Esophagus muscularis mucosa (tissue), 4 donors: ENCODE results near the gene DCP1A. TPM values are rescaled to one million over a fixed set of nuclear protein-coding genes. Genes with fewer than 3 reads are reported as not detected.

Source experiments
- DNase-seq: peaks from one replicate; pipeline ENCODE4 v3.0.0-alpha.2; 2017; ENCODE audit errors: extremely low spot score
- H3K27ac ChIP-seq, 4 donors: fragments of 200-600 bp; sonication (generic); replicated peaks in 1 of 4; 1 replicate in 3 of 4; 2 replicates in 1 of 4; pipeline ENCODE4 v1.5.1; 2016 to 2019; ENCODE audit warnings: mild to moderate bottlenecking in 1 of 4
- H3K27me3 ChIP-seq, 4 donors: fragments of 200-600 bp; sonication (generic); one replicate each; pipeline versions ENCODE4 v1.5.1 to v1.6.0; 2016 to 2019
- H3K36me3 ChIP-seq, 4 donors: fragments of 200-600 bp; sonication (generic); one replicate each; pipeline ENCODE4 v1.5.1; 2016 to 2019
- H3K4me1 ChIP-seq, 4 donors: fragments of 200-600 bp; sonication (generic); one replicate each; pipeline ENCODE4 v1.5.1; 2016 to 2019
- H3K4me3 ChIP-seq, 4 donors: fragments of 200-600 bp; sonication (generic); 1 replicate in 2 of 4; 2 replicates in 2 of 4; pipeline ENCODE4 v1.5.1; 2016 to 2019; ENCODE audit warnings: mild to moderate bottlenecking in 4 of 4, moderate library complexity in 1 of 4
- H3K9me3 ChIP-seq, 4 donors: fragments of 200-600 bp; sonication (generic); 1 replicate in 3 of 4; 2 replicates in 1 of 4; pipeline ENCODE4 v1.5.1; 2016 to 2019
- EP300 ChIP-seq: sonication (generic); formaldehyde crosslinking; IDR thresholded peaks from one replicate; pipeline ENCODE4 v1.6.1; 2017; ENCODE audit warnings: antibody characterized with exemption
- POLR2A ChIP-seq: fragments of 450-650 bp; IDR thresholded peaks from one replicate; pipeline ENCODE4 v1.6.1; 2017; ENCODE audit warnings: antibody characterized with exemption, moderate library complexity, mild to moderate bottlenecking, low read depth
- POLR2AphosphoS5 ChIP-seq, 2 donors: sonication (generic); formaldehyde crosslinking; IDR thresholded peaks; one replicate each; pipeline ENCODE4 v1.6.1; 2017; ENCODE audit warnings: antibody characterized with exemption in 2 of 2
- WGBS: methylation state at CpG from one replicate; pipeline ENCODE4 v1.1.5; 2018; 5-methylcytosine and 5-hydroxymethylcytosine counted together
- intact Hi-C: fragments of 100-400 bp; cut with DNase I; formaldehyde crosslinking; loops from one replicate; pipeline ENCODE4 v1.15.1; 2023
- total RNA-seq, 4 donors: library from RNA; depleted of rRNA; stranded (reverse); fragments of >200 nt; gene quantifications; one replicate each; pipeline versions ENCODE4 v1.1.0 to v1.2.1, GENCODE V29; 2016
- TF ChIP-seq, protein P1 (sequence below), 3 experiments: fragments of 200-600 bp in 2 of 3; fragments of 450-650 bp in 1 of 3; sonication (generic) in 2 of 3; IDR thresholded peaks; one replicate each; pipeline ENCODE4 v1.5.1; 2017 to 2019; ENCODE audit warnings: antibody characterized with exemption in 3 of 3, mild to moderate bottlenecking in 2 of 3, moderate library complexity in 1 of 3

Gene DCP1A
- total RNA-seq, 4 donors from 2014 or later = 17.0 to 26.4 (median 20.5) TPM

DNA sequence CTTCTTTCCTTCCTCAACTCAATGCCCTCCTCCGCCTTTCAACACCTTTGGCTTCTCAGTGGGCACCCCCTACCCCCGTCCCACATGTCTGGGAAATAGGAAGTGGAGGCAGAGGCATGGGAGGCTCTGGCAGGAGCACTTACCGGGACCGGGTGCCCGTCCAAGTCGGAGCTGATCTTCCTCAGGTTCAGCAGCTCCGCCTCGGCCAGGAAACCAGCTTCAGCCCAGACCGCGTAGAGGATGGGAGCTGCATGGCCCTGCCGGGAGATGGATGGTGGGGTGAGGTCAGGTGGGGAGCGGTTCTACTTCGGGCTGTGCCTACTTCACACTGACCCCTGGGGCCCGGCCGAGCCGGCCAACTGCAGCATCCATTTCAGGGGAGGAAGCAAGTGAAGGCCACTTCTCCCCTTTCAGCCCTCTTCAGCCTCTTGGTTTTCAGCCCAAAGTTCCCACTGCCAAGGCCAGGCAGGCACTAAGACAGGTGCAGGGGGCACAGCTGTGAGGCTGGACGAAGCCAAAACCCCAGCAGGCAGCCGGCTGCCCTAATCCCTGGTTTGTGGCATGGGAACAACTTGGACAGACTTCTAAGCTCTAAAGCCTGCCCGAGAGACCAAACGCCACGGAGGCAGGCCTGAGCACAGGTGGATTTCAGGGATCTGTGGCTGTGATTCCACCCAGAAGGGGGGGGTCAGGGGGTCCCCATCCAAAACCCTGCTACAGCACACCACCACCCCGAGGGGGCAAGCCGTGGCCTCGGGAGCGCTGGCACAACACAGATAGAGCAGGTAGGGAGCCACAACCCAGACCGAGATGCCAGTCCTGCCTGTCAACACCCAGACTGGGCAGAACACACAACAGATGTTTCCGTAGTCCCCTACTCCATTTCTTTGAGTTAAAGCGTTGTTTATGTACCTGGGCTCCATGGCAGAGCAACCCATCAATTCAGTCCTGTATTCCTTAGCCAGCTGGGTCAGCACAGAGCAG, 106.1 kb downstream of the DCP1A start:
- no peak for TF ChIP-seq POLR2A
- TF ChIP-seq EP300 = no peak
- TF ChIP-seq, protein P1, sequence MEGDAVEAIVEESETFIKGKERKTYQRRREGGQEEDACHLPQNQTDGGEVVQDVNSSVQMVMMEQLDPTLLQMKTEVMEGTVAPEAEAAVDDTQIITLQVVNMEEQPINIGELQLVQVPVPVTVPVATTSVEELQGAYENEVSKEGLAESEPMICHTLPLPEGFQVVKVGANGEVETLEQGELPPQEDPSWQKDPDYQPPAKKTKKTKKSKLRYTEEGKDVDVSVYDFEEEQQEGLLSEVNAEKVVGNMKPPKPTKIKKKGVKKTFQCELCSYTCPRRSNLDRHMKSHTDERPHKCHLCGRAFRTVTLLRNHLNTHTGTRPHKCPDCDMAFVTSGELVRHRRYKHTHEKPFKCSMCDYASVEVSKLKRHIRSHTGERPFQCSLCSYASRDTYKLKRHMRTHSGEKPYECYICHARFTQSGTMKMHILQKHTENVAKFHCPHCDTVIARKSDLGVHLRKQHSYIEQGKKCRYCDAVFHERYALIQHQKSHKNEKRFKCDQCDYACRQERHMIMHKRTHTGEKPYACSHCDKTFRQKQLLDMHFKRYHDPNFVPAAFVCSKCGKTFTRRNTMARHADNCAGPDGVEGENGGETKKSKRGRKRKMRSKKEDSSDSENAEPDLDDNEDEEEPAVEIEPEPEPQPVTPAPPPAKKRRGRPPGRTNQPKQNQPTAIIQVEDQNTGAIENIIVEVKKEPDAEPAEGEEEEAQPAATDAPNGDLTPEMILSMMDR (IDR thresholded peaks at IDR 0.05) = no peak
- TF ChIP-seq POLR2AphosphoS5 (IDR thresholded peaks at IDR 0.05) = no peak
- DNase-seq = no peak
- Histone ChIP-seq H3K36me3 (peaks cover 43 to 61% (median 58%) of the 10 kb centered on the region in 4 donors), H3K27ac (peak overlapping the region in 3 of 4 donors; percentile 50 to 62 (median 57)), H3K9me3 (no peaks in the 10 kb centered on the region), H3K4me3 (no peak overlapping the region), H3K27me3 (no peaks in the 10 kb centered on the region), H3K4me1 (peaks cover 70 to 91% (median 82%) of the 10 kb centered on the region in 4 donors)
- WGBS = 90% methylated on average over 22 of the region's 28 CpGs
- intact Hi-C loops = no loop called here

DNA sequence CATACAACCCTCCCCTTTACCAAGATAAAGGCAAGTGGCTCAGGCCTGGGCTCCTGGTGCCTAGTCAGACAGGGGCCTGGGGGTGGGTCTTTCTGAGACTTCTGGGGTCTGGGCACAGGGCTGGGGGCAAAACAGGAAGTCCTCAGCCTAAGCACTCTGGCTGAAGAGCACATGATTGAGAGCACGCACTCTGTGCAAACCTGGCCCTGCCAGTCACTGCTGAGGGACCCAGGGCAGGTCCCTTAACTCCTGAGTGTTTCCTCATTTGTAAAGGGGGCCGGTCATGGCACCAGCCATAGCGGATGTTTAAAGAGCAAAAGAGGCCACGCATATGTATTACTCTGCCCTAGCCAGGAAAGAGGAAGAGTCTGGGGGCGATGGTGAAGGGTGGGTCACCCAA, 107.5 kb downstream of the DCP1A start:
- Histone ChIP-seq H3K4me1 (peaks cover 71 to 99% (median 85%) of the 10 kb centered on the region in 4 donors), H3K9me3 (no peaks in the 10 kb centered on the region), H3K27me3 (no peaks in the 10 kb centered on the region), H3K4me3 (no peak overlapping the region), H3K36me3 (peaks cover 49 to 76% (median 70%) of the 10 kb centered on the region in 4 donors), H3K27ac (peak overlapping the region; percentile 50 to 81 (median 61))
- intact Hi-C loops = no loop called here
- 80% methylated on average over 5 of the region's 5 CpGs for WGBS
- TF ChIP-seq EP300 = no peak
- TF ChIP-seq, protein P1 (IDR thresholded peaks at IDR 0.05) = no peak
- TF ChIP-seq POLR2A = no peak
- no peak for TF ChIP-seq POLR2AphosphoS5 (IDR thresholded peaks at IDR 0.05)
- no peak for DNase-seq

DNA sequence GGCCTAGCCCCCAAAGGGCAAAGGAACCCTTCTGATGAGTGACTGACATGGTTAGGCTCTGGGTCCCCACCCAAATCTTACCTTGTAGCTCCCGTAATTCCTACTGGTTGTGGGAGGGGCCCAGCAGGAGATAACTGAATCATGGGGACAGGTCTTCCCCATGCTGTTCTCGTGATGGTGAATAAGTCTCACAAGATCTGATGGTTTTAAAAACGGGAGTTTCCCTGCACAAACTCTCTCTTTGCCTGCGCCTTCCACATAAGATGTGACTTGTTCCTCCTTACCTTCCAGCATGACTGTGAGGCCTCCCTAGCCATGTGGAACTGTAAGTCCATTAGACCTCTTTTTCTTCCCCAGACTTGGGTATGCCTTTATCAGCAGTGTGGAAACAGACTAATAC, 108.5 kb downstream of the DCP1A start:
- H3K4me1 ChIP-seq = peaks cover 62 to 91% (median 76%) of the 10 kb centered on the region in 4 donors
- H3K4me3 ChIP-seq = no peak overlapping the region
- H3K27me3 ChIP-seq = no peaks in the 10 kb centered on the region
- intact Hi-C loops = no loop called here
- peak overlapping the region; percentile 50 to 81 (median 64) for H3K27ac ChIP-seq
- no peak for DNase-seq
- H3K36me3 ChIP-seq = peaks cover 57 to 85% (median 79%) of the 10 kb centered on the region in 4 donors
- WGBS = 75% methylated on average over 4 of the region's 4 CpGs
- H3K9me3 ChIP-seq = no peaks in the 10 kb centered on the region
- TF ChIP-seq, protein P1 (IDR thresholded peaks at IDR 0.05) = no peak
- TF ChIP-seq POLR2A (no peak), POLR2AphosphoS5 (IDR thresholded peaks at IDR 0.05) (no peak), EP300 (no peak)

DNA sequence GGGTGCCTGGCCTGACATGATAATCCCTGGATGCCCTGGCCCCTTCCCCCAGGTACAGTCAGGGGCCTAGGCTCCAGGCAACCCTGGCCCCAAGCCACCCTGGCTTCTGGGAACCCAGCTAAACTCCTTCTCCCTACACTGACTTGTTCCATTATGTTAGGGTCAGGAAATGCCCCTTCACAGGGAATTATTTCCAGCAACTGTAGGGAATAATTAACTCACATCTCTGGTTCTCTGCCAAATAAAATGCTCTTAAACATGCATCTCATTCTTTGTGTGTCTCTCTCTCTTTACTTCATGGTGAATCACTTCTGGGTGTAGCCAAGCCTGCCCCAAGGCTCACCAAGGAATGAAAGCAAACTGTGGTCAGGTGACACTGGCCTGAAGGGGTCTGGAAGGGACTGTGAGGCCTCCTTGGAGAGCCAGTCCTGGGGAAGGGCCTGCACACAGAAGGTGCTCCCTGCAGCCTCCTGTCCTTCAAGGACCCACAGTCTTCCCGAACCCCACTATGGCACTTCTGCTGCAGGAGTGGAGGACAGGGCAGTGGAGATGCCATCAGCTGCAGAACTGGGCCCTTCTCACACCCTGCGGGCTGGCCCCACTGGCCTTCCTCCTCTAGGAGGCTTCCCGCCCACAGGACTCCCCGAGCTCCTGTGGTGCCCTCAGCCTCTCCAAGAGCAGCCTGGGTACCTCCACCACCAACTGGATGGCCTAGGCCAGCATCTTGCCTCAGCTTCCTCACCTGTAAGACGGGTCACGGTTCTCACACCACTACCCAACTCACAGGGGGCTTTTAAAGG, 109.1 kb downstream of the DCP1A start:
- intact Hi-C loops = no loop called here
- H3K27ac ChIP-seq = peak overlapping the region; percentile 62 to 81 (median 70)
- H3K9me3 ChIP-seq = no peaks in the 10 kb centered on the region
- peaks cover 55 to 85% (median 70%) of the 10 kb centered on the region in 4 donors for H3K4me1 ChIP-seq
- TF ChIP-seq, protein P1 (IDR thresholded peaks at IDR 0.05) = no peak
- TF ChIP-seq POLR2AphosphoS5 (IDR thresholded peaks at IDR 0.05) = peak in 1 of 2 donors; percentile 38
- DNase-seq = no peak
- WGBS = 56% methylated on average over 1 of the region's 6 CpGs
- H3K4me3 ChIP-seq = no peak overlapping the region
- no peaks in the 10 kb centered on the region for H3K27me3 ChIP-seq
- H3K36me3 ChIP-seq = peaks cover 61 to 91% (median 85%) of the 10 kb centered on the region in 4 donors
